GM12878 (cell line): ENCODE results near the gene SPG7. TPM values are rescaled to one million over a fixed set of nuclear protein-coding genes. Genes with fewer than 3 reads are reported as not detected.

Experiments used
- ATAC-seq: fragments of 200-7000 bp; cut with Tn5 transposase; 3 replicates; pipeline ENCODE4 v1.9.1; 2020; ENCODE audit warnings: mild to moderate bottlenecking, moderate library complexity
- BruUV-seq: library from RNA; stranded (reverse); fragments of 400-500 nt; replicated peaks from 2 replicates; lab custom pipeline; 2021; lab: Mats Ljungman, UMichigan
- CTCF ChIA-PET: fragments of 300-600 bp; sonication (Branson Sonifier 250); formaldehyde crosslinking; extraction: SDS; loops from one replicate; lab custom pipeline; 2021; ENCODE audit warnings: inconsistent platforms; lab: Yijun Ruan, JAX
- POLR2A ChIA-PET: fragments of 350-600 bp; formaldehyde crosslinking; extraction: SDS; loops from one replicate; lab custom pipeline; 2021; ENCODE audit warnings: inconsistent platforms; lab: Charles Lee
- RAD21 ChIA-PET: fragments of 300-600 bp; sonication (Branson Sonifier 250); formaldehyde crosslinking; loops from one replicate; lab custom pipeline; 2023; ENCODE audit warnings: antibody characterized with exemption; ENCODE audit not compliant: unreplicated experiment; lab: Charles Lee
- SMC1A ChIA-PET: fragments of 300-600 bp; sonication (Branson Sonifier 250); formaldehyde crosslinking; loops from one replicate; lab custom pipeline; 2023; ENCODE audit not compliant: unreplicated experiment, uncharacterized antibody; lab: Charles Lee
- DNase-seq: peaks from one replicate; pipeline ENCODE4 v3.0.0-alpha.2; 2011; ENCODE audit warnings: low read depth, low spot score
- FAIRE-seq: peaks from 3 replicates; lab custom pipeline; 2011; peaks lifted over from hg19 to GRCh38; lab: Jason Lieb, UNC
- H2AFZ ChIP-seq: 2 replicates; pipeline ENCODE4 v1.6.0; 2011; ENCODE audit warnings: low read depth, low read length, control low read depth; ENCODE audit not compliant: control insufficient read depth
- H3K27ac ChIP-seq: 2 replicates; pipeline ENCODE4 v1.5.1; 2011; ENCODE audit warnings: control low read depth; ENCODE audit not compliant: control insufficient read depth, insufficient read depth
- H3K27me3 ChIP-seq, 2 experiments: replicated peaks in 1 of 2; 2 replicates each; pipeline versions ENCODE4 v1.6.0 to v1.6.1; 2011; ENCODE audit warnings: low read length in 1 of 2; ENCODE audit not compliant: control insufficient read depth in 2 of 2, insufficient read depth in 2 of 2
- H3K36me3 ChIP-seq, 2 experiments: 2 replicates each; pipeline ENCODE4 v1.5.1; 2011; ENCODE audit warnings: low read length in 1 of 2; ENCODE audit not compliant: control insufficient read depth in 2 of 2, insufficient read depth in 2 of 2
- H3K4me1 ChIP-seq: 2 replicates; pipeline ENCODE4 v1.6.1; 2011; ENCODE audit warnings: mild to moderate bottlenecking, low read length, moderate library complexity, mixed read lengths; ENCODE audit not compliant: control insufficient read depth, insufficient read depth
- H3K4me2 ChIP-seq: 2 replicates; pipeline ENCODE4 v1.6.0; 2011; ENCODE audit warnings: control low read depth; ENCODE audit not compliant: control insufficient read depth, insufficient read depth
- H3K4me3 ChIP-seq: fragments of 200-600 bp; sonication (generic); 2 replicates; pipeline ENCODE4 v1.5.1; 2016
- H3K79me2 ChIP-seq: 2 replicates; pipeline ENCODE4 v1.6.0; 2011; ENCODE audit warnings: low read length; ENCODE audit not compliant: control insufficient read depth, insufficient read depth
- H3K9ac ChIP-seq: 2 replicates; pipeline ENCODE4 v1.8.0; 2011; ENCODE audit warnings: low read length, control low read depth, mixed read lengths; ENCODE audit not compliant: control insufficient read depth, insufficient read depth
- H3K9me3 ChIP-seq: replicated peaks from 3 replicates; pipeline ENCODE4 v1.5.1; 2011; ENCODE audit warnings: mild to moderate bottlenecking, low read length; ENCODE audit not compliant: control insufficient read depth, insufficient read depth
- H4K20me1 ChIP-seq: 2 replicates; pipeline ENCODE4 v1.6.0; 2011; ENCODE audit not compliant: control insufficient read depth, insufficient read depth
- CHD1 ChIP-seq: IDR thresholded peaks from 2 replicates; pipeline ENCODE4 v1.6.1; 2012; ENCODE audit warnings: low read depth, low read length, improper control_type of control experiment
- ETV6 ChIP-seq, 2 experiments: fragments of 450-650 bp in 1 of 2; IDR thresholded peaks in 1 of 2; conservative IDR thresholded peaks in 1 of 2; 2 replicates each; pipeline ENCODE4 v1.6.1; 2014; ENCODE audit warnings: antibody characterized with exemption in 1 of 2, borderline replicate concordance in 1 of 2, low read depth in 1 of 2, mild to moderate bottlenecking in 1 of 2, moderate library complexity in 1 of 2
- FOXK2 ChIP-seq: fragments of 450-650 bp; IDR thresholded peaks from 2 replicates; pipeline ENCODE4 v1.6.1; 2017; ENCODE audit warnings: mild to moderate bottlenecking, moderate library complexity
- HDAC2 ChIP-seq: fragments of 200-600 bp; sonication (generic); IDR thresholded peaks from 2 replicates; pipeline ENCODE4 v1.6.1; 2017
- IRF4 ChIP-seq: IDR thresholded peaks from 2 replicates; pipeline ENCODE4 v1.6.1; 2011; ENCODE audit warnings: low read depth, low read length
- STAT3 ChIP-seq: IDR thresholded peaks from 2 replicates; pipeline ENCODE4 v1.6.1; 2011; ENCODE audit warnings: low read depth, low read length, improper control_type of control experiment
- TCF12 ChIP-seq: IDR thresholded peaks from 2 replicates; pipeline ENCODE4 v1.6.1; 2011; ENCODE audit warnings: low read depth, mild to moderate bottlenecking, low read length
- TCF7 ChIP-seq: IDR thresholded peaks from 2 replicates; pipeline ENCODE4 v1.6.1; 2014; ENCODE audit warnings: antibody characterized with exemption, borderline replicate concordance
- USF1 ChIP-seq: IDR thresholded peaks from 2 replicates; pipeline ENCODE4 v1.6.1; 2011; ENCODE audit warnings: borderline replicate concordance, low read depth, mild to moderate bottlenecking, moderate library complexity, mixed read lengths, low read length; ENCODE audit not compliant: insufficient read depth; ENCODE audit errors: extremely low read length
- ZBED1 ChIP-seq: IDR thresholded peaks from 2 replicates; pipeline ENCODE4 v1.6.1; 2016; ENCODE audit warnings: borderline replicate concordance
- ZNF24 ChIP-seq: fragments of 450-650 bp; IDR thresholded peaks from 2 replicates; pipeline ENCODE4 v1.6.1; 2017; ENCODE audit warnings: antibody characterized with exemption, mild to moderate bottlenecking
- WGBS: methylation state at CpG from one replicate; pipeline ENCODE4 v1.1.6; 2016; ENCODE audit warnings: low lambda C conversion rate; ENCODE audit not compliant: insufficient replicate concordance, insufficient coverage; ENCODE audit errors: missing lambda C conversion rate; 5-methylcytosine and 5-hydroxymethylcytosine counted together
- in situ Hi-C: fragments of 300-500 bp; cut with MboI; formaldehyde crosslinking; loops from 9 replicates; pipeline ENCODE4 v1.14.3; 2018; ENCODE audit warnings: mixed read lengths
- intact Hi-C: fragments of 100-400 bp; cut with micrococcal nuclease; formaldehyde crosslinking; loops from one replicate; pipeline ENCODE4 v1.14.2; 2022; ENCODE audit not compliant: unreplicated experiment
- polyA plus RNA-seq, 11 experiments: library from polyadenylated mRNA; depleted of rRNA in 4 of 11; unstranded in 6 of 11; stranded (reverse) in 5 of 11; fragments of >200 nt; fragmentation: Nextera tagmentation in 4 of 11; fragmentation: Illumina TruSeq in 1 of 11; extraction: Ambion mirVana in 4 of 11; extraction: Trizol in 1 of 11; gene quantifications; 1 replicate in 1 of 11; 2 replicates in 10 of 11; pipeline versions ENCODE4 v1.2.1 to v1.2.3, GENCODE V29; 2011 to 2016; ENCODE audit warnings: inconsistent platforms in 2 of 11, missing spikeins in 2 of 11, low read depth in 1 of 11
- total RNA-seq, 4 experiments: library from RNA; depleted of rRNA in 3 of 4; stranded (reverse); fragments of >200 nt in 3 of 4; fragmentation: Illumina TruSeq in 1 of 4; extraction: Trizol in 1 of 4; gene quantifications; 2 replicates each; pipeline versions ENCODE4 v1.2.1 to v1.2.3, GENCODE V29; 2013 to 2021
- TF ChIP-seq, protein P1 (sequence below), 3 experiments: IDR thresholded peaks in 2 of 3; conservative IDR thresholded peaks in 1 of 3; 2 replicates each; pipeline ENCODE4 v1.5.1; 2011; ENCODE audit warnings: low read depth in 3 of 3, low read length in 3 of 3, mild to moderate bottlenecking in 3 of 3, control low read depth in 2 of 3, moderate library complexity in 2 of 3, inconsistent platforms in 1 of 3, mixed read lengths in 1 of 3; ENCODE audit not compliant: control insufficient read depth in 2 of 3, insufficient read depth in 1 of 3; ENCODE audit errors: extremely low read depth in 1 of 3

The SPG7 gene
- total and polyA plus RNA-seq, 10 of the 15 experiments (the other 5 are each of a cell fraction or from before 2014, with no cell fraction given), result 5.9 to 75.9 (median 52.5) TPM

- RAD21 ChIA-PET, result no interaction called here
- 88% methylated on average over 25 of the region's 26 CpGs for WGBS
Observed at GRCh38 chr16:89588413-89589109, 80.4 kb downstream of the SPG7 start.

More at GRCh38 chr16:89588413-89589109, 80.4 kb downstream of the SPG7 start:
- Histone ChIP-seq H3K79me2 (no peaks in the 10 kb centered on the region), H3K36me3 (no peaks in the 10 kb centered on the region), H3K9ac (no peak overlapping the region), H3K4me2 (no peak overlapping the region), H3K27ac (no peak overlapping the region), H3K27me3 (no peaks in the 10 kb centered on the region), H2AFZ (no peak overlapping the region), H4K20me1 (no peaks in the 10 kb centered on the region), H3K4me1 (no peaks in the 10 kb centered on the region), H3K4me3 (no peak overlapping the region), H3K9me3 (no peaks in the 10 kb centered on the region)
- FAIRE-seq, result no peak
- intact Hi-C loops (no loop called here), in situ Hi-C loops (no loop called here)
- ChIA-PET CTCF (no interaction called here), POLR2A (no interaction called here), SMC1A (no interaction called here)
- no peak for DNase-seq
- TF ChIP-seq CHD1, result no peak
- TF ChIP-seq FOXK2, result no peak
- no peak for TF ChIP-seq ETV6 (conservative IDR thresholded peaks at IDR 0.05 in 1 of 2, IDR thresholded peaks at IDR 0.05 in 1 of 2; ENCODE audit: borderline replicate concordance in 1 of 2, low read depth in 1 of 2)
- no peak for TF ChIP-seq ZNF24
- TF ChIP-seq TCF12, result no peak
- no peak for TF ChIP-seq IRF4
- no peak for TF ChIP-seq ZBED1
- TF ChIP-seq HDAC2, result no peak
- TF ChIP-seq, protein P1, sequence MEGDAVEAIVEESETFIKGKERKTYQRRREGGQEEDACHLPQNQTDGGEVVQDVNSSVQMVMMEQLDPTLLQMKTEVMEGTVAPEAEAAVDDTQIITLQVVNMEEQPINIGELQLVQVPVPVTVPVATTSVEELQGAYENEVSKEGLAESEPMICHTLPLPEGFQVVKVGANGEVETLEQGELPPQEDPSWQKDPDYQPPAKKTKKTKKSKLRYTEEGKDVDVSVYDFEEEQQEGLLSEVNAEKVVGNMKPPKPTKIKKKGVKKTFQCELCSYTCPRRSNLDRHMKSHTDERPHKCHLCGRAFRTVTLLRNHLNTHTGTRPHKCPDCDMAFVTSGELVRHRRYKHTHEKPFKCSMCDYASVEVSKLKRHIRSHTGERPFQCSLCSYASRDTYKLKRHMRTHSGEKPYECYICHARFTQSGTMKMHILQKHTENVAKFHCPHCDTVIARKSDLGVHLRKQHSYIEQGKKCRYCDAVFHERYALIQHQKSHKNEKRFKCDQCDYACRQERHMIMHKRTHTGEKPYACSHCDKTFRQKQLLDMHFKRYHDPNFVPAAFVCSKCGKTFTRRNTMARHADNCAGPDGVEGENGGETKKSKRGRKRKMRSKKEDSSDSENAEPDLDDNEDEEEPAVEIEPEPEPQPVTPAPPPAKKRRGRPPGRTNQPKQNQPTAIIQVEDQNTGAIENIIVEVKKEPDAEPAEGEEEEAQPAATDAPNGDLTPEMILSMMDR (IDR thresholded peaks at IDR 0.05 in 2 of 3, conservative IDR thresholded peaks at IDR 0.05 in 1 of 3; ENCODE audit: control insufficient read depth in 2 of 3, extremely low read depth in 1 of 3, insufficient read depth in 1 of 3, low read depth in 3 of 3, low read length in 3 of 3), result no peak
- no peak for TF ChIP-seq STAT3
- no peak for TF ChIP-seq TCF7
- no peak for TF ChIP-seq USF1
- no TSS peak for BruUV-seq
- ATAC-seq, result no peak
